K562 (cell line): ENCODE results near the gene SFXN3. TPM values are rescaled to one million over a fixed set of nuclear protein-coding genes. Genes with fewer than 3 reads are reported as not detected.

Experiments
- ARID3A ChIP-seq: IDR thresholded peaks from 2 replicates; pipeline ENCODE4 v1.6.1; 2012; ENCODE audit warnings: low read depth, low read length, improper control_type of control experiment, borderline replicate concordance
- ATF4 ChIP-seq: fragments of 450-650 bp; formaldehyde crosslinking; IDR thresholded peaks from 2 replicates; pipeline ENCODE4 v1.4.0; 2022; ENCODE audit warnings: mild to moderate bottlenecking, moderate library complexity
- BACH1 ChIP-seq: fragments of 200-800 bp; sonication (Bioruptor generic); IDR thresholded peaks from 2 replicates; pipeline ENCODE4 v1.6.1; 2016; ENCODE audit warnings: missing genetic modification characterization, missing compliant biosample characterization
- DEAF1 ChIP-seq: fragments of 450-650 bp; formaldehyde crosslinking; IDR thresholded peaks from 2 replicates; pipeline ENCODE4 v1.4.0; 2020; ENCODE audit warnings: mild to moderate bottlenecking, moderate library complexity
- ETS2 ChIP-seq: IDR thresholded peaks from 2 replicates; pipeline ENCODE4 v1.6.1; 2016; ENCODE audit warnings: borderline replicate concordance, missing genetic modification characterization, mild to moderate bottlenecking, moderate library complexity, missing compliant biosample characterization; ENCODE audit not compliant: poor library complexity, severe bottlenecking
- GABPA ChIP-seq: fragments of 200-800 bp; sonication (Bioruptor generic); conservative IDR thresholded peaks from 2 replicates; pipeline ENCODE4 v1.6.1; 2016; ENCODE audit warnings: low read depth, missing genetic modification characterization, missing compliant biosample characterization
- GABPB1 ChIP-seq: sonication (generic); formaldehyde crosslinking; IDR thresholded peaks from 2 replicates; pipeline ENCODE4 v1.8.0; 2022; ENCODE audit warnings: mild to moderate bottlenecking, missing genetic modification reagents
- GTF2A2 ChIP-seq: IDR thresholded peaks from 2 replicates; pipeline ENCODE4 v1.6.1; 2016; ENCODE audit warnings: mild to moderate bottlenecking, missing genetic modification characterization, missing compliant biosample characterization
- HMGXB4 ChIP-seq: sonication (generic); formaldehyde crosslinking; IDR thresholded peaks from 2 replicates; pipeline ENCODE4 v1.8.1; 2023; ENCODE audit warnings: mild to moderate bottlenecking, missing genetic modification reagents
- JUNB ChIP-seq: fragments of 450-650 bp; formaldehyde crosslinking; conservative IDR thresholded peaks from 2 replicates; pipeline ENCODE4 v1.4.0; 2020; ENCODE audit warnings: mild to moderate bottlenecking
- MBD2 ChIP-seq: sonication (generic); IDR thresholded peaks from 2 replicates; pipeline ENCODE4 v1.6.1; 2016; ENCODE audit warnings: low read depth, borderline replicate concordance
- MTA2 ChIP-seq: fragments of 450-650 bp; IDR thresholded peaks from 2 replicates; pipeline ENCODE4 v1.6.1; 2016; ENCODE audit warnings: low read depth
- NCOA2 ChIP-seq, 2 experiments: fragments of 450-650 bp; IDR thresholded peaks; 2 replicates each; pipeline ENCODE4 v1.6.1; 2018; ENCODE audit warnings: mild to moderate bottlenecking in 2 of 2, moderate library complexity in 1 of 2; ENCODE audit not compliant: partially characterized antibody in 2 of 2
- NFE2 ChIP-seq: IDR thresholded peaks from 2 replicates; pipeline ENCODE4 v1.6.1; 2014; ENCODE audit warnings: antibody characterized with exemption, low read depth
- POLR2AphosphoS2 ChIP-seq: IDR thresholded peaks from 2 replicates; pipeline ENCODE4 v1.6.1; 2012; ENCODE audit warnings: low read length, improper control_type of control experiment
- RAD51 ChIP-seq: fragments of 450-650 bp; IDR thresholded peaks from 2 replicates; pipeline ENCODE4 v1.7.1; 2016; ENCODE audit warnings: low read depth, mild to moderate bottlenecking, borderline replicate concordance
- RFX1 ChIP-seq: fragments of 450-650 bp; IDR thresholded peaks from 2 replicates; pipeline ENCODE4 v1.6.1; 2016; ENCODE audit warnings: mild to moderate bottlenecking, moderate library complexity
- SNRNP70 ChIP-seq: fragments of 200-400 bp; formaldehyde crosslinking; optimal IDR thresholded peaks from 2 replicates; pipeline ENCODE3; 2017; ENCODE audit warnings: low read depth, low read length
- ZNF12 ChIP-seq: sonication (generic); formaldehyde crosslinking; IDR thresholded peaks from 2 replicates; pipeline ENCODE4 v1.4.0; 2020; ENCODE audit warnings: mild to moderate bottlenecking, missing genetic modification reagents
- ZNF146 ChIP-seq: IDR thresholded peaks from one replicate; pipeline ENCODE4 v1.6.1; 2018; ENCODE audit warnings: missing compliant biosample characterization; ENCODE audit not compliant: unreplicated experiment
- ZNF174 ChIP-seq: fragments of 250-450 bp; sonication (Bioruptor Pico); IDR thresholded peaks from 2 replicates; pipeline ENCODE4 v1.4.0; 2020; ENCODE audit warnings: mild to moderate bottlenecking
- ZNF274 ChIP-seq: IDR thresholded peaks from 2 replicates; pipeline ENCODE4 v1.6.1; 2011; ENCODE audit warnings: low read depth, mild to moderate bottlenecking, low read length, moderate library complexity, borderline replicate concordance
- ZNF76 ChIP-seq: fragments of 250-450 bp; sonication (Bioruptor Pico); IDR thresholded peaks from 2 replicates; pipeline ENCODE4 v1.4.0; 2020; ENCODE audit warnings: mild to moderate bottlenecking, moderate library complexity, borderline replicate concordance
- polyA plus RNA-seq, 8 experiments: library from polyadenylated mRNA; depleted of rRNA in 4 of 8; stranded (reverse) in 5 of 8; unstranded in 3 of 8; fragments of >200 nt; fragmentation: Nextera tagmentation in 2 of 8; fragmentation: Illumina TruSeq in 1 of 8; extraction: Ambion mirVana in 2 of 8; extraction: Trizol in 1 of 8; gene quantifications; 2 replicates each; pipeline versions ENCODE4 v1.2.1 to v1.2.3, GENCODE V29; 2011 to 2014; ENCODE audit warnings: inconsistent platforms in 1 of 8, missing spikeins in 1 of 8
- total RNA-seq, 7 experiments: library from RNA; depleted of rRNA in 6 of 7; stranded (reverse); fragments of >200 nt in 6 of 7; fragmentation: Illumina TruSeq in 2 of 7; extraction: Trizol in 2 of 7; gene quantifications; 2 replicates each; pipeline versions ENCODE4 v1.2.1 to v1.2.3, GENCODE V29; 2011 to 2021; ENCODE audit warnings: low replicate concordance in 1 of 7

The SFXN3 gene
- total and polyA plus RNA-seq, 9 of the 15 experiments (the other 6 are each of a cell fraction or from before 2014, with no cell fraction given): 0.24 to 4.6 (median 0.86) TPM

GRCh38 chr10:100998991-100999741 lies 31.9 kb upstream of the SFXN3 start (continued):
- TF ChIP-seq GTF2A2 (no peak), RAD51 (no peak; the same call in 1 of the 2 replicates), BACH1 (no peak), MTA2 (0 out of 2 replicates have a peak, but pooled peaks have one; percentile 10), ARID3A (no peak), GABPB1 (CRISPR knock-in tag) (peak; percentile 38; the same call in 1 of the 2 replicates), POLR2AphosphoS2 (no peak), NCOA2 (IDR thresholded peaks at IDR 0.05; ENCODE audit: partially characterized antibody in 2 of 2) (no peak), GABPA (tag) (no peak), JUNB (CRISPR knock-in tag) (no peak), SNRNP70 (no peak), ZNF174 (CRISPR knock-in tag) (no peak), ATF4 (CRISPR knock-in tag) (no peak), ETS2 (no peak), HMGXB4 (CRISPR knock-in tag) (peak; percentile 74; the same call in 1 of the 2 replicates), ZNF274 (no peak), ZNF12 (CRISPR knock-in tag) (no peak), MBD2 (no peak), ZNF76 (CRISPR knock-in tag) (no peak), NFE2 (no peak), ZNF146 (CRISPR knock-in tag) (no peak), RFX1 (no peak), DEAF1 (CRISPR knock-in tag) (0 out of 2 replicates have a peak, but pooled peaks have one; percentile 11)
